ENCODE results near the gene CCNY. TPM values are rescaled to one million over a fixed set of nuclear protein-coding genes. Genes with fewer than 3 reads are reported as not detected.

The CCNY gene
- total and polyA plus RNA-seq, 2 experiments from 2014 or later: 38.9 to 79.9 TPM

- H3K27me3 ChIP-seq: no peaks in the 10 kb centered on the region
- peaks cover 32% of the 10 kb centered on the region for H3K4me1 ChIP-seq (ENCODE audit: low read depth)
- H3K4me3 ChIP-seq: no peak overlapping the region
- no peaks in the 10 kb centered on the region for H3K36me3 ChIP-seq
- H3K27ac ChIP-seq: no peak overlapping the region
- no peaks in the 10 kb centered on the region for H3K9me3 ChIP-seq (ENCODE audit: low read depth)
- TF ChIP-seq, protein P1, sequence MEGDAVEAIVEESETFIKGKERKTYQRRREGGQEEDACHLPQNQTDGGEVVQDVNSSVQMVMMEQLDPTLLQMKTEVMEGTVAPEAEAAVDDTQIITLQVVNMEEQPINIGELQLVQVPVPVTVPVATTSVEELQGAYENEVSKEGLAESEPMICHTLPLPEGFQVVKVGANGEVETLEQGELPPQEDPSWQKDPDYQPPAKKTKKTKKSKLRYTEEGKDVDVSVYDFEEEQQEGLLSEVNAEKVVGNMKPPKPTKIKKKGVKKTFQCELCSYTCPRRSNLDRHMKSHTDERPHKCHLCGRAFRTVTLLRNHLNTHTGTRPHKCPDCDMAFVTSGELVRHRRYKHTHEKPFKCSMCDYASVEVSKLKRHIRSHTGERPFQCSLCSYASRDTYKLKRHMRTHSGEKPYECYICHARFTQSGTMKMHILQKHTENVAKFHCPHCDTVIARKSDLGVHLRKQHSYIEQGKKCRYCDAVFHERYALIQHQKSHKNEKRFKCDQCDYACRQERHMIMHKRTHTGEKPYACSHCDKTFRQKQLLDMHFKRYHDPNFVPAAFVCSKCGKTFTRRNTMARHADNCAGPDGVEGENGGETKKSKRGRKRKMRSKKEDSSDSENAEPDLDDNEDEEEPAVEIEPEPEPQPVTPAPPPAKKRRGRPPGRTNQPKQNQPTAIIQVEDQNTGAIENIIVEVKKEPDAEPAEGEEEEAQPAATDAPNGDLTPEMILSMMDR (IDR thresholded peaks at IDR 0.05; ENCODE audit: low read depth, low read length): no peak
- DNase-seq (ENCODE audit: low read depth in 1 of 2, low spot score in 1 of 2): no peak
Measured at GRCh38 chr10:35580423-35580770, 244.1 kb downstream of the CCNY start.

DNA sequence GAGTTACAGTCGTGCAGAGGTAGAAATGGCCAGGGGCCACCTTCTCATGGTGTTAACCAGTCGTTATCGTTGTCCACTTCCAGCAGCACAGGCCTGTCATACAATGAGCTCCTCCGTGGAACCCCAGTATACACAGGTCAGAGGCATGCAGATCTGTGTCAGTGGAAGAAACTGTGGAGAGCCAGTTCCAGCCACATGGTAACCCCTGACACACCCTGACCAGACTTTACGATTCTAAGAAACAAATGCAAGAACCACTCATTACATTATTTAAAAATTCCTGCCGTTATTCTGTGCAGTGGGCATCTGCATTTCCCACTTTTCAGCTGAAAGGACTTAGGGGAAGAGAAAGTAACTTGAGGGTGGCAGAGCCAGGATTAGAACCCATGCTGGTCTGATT is 245.3 kb downstream of the CCNY start:
- Histone ChIP-seq H3K4me1 (ENCODE audit: low read depth) (peaks cover 32% of the 10 kb centered on the region), H3K9me3 (ENCODE audit: low read depth) (no peaks in the 10 kb centered on the region), H3K27ac (no peak overlapping the region), H3K4me3 (no peak overlapping the region), H3K36me3 (no peaks in the 10 kb centered on the region), H3K27me3 (no peaks in the 10 kb centered on the region)
- TF ChIP-seq, protein P1 (IDR thresholded peaks at IDR 0.05; ENCODE audit: low read depth, low read length): no peak
- DNase-seq (ENCODE audit: low read depth in 1 of 2, low spot score in 1 of 2): no peak

GRCh38 chr10:35584946-35585345 is 248.6 kb downstream of the CCNY start:
- DNase-seq (ENCODE audit: low read depth in 1 of 2, low spot score in 1 of 2): no peak
- H3K36me3 ChIP-seq: no peaks in the 10 kb centered on the region
- TF ChIP-seq, protein P1 (IDR thresholded peaks at IDR 0.05; ENCODE audit: low read depth, low read length): no peak
- no peaks in the 10 kb centered on the region for H3K27me3 ChIP-seq
- no peak overlapping the region for H3K27ac ChIP-seq
- H3K4me1 ChIP-seq (ENCODE audit: low read depth): peaks cover 10% of the 10 kb centered on the region
- H3K4me3 ChIP-seq: no peak overlapping the region
- no peaks in the 10 kb centered on the region for H3K9me3 ChIP-seq (ENCODE audit: low read depth)

GRCh38 chr10:35585356-35585755 is 249.0 kb downstream of the CCNY start:
- DNase-seq (ENCODE audit: low read depth in 1 of 2, low spot score in 1 of 2): no peak
- H3K4me3 ChIP-seq: no peak overlapping the region
- H3K9me3 ChIP-seq (ENCODE audit: low read depth): no peaks in the 10 kb centered on the region

DNA sequence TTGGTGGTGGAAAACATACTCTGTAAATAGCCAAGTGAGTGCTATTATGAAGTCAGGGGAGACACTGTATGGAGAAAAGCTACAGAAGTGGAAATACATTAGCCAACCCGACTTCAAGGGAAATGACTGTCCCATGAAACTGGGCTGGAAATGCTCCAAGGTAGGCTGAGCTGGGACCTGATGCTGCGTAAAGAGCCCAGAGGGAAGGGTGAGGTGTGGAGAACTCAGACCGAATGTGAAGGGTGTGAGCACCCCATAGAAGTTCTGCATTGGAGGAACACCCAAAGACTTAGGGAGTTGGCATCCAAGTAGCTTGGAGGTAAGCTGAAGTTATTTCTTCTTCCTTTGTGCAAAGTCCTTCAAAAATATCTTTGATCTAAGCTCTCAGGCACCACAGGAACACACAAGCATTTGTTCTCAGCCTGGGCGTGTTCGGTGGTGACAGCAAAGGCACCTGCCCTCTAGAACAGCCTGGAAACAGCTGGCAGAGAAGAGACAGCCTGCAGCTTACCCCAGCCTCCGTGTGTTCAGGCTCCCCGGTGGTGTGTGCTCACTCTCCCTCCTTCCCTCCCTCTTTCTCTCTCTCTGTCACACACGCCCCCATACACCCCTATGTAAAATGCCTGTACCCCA is 249.7 kb downstream of the CCNY start:
- H3K27ac ChIP-seq: no peak overlapping the region
- no peaks in the 10 kb centered on the region for H3K9me3 ChIP-seq (ENCODE audit: low read depth)
- no peaks in the 10 kb centered on the region for H3K27me3 ChIP-seq
- H3K4me3 ChIP-seq: no peak overlapping the region
- TF ChIP-seq, protein P1 (IDR thresholded peaks at IDR 0.05; ENCODE audit: low read depth, low read length): no peak
- H3K36me3 ChIP-seq: no peaks in the 10 kb centered on the region
- H3K4me1 ChIP-seq (ENCODE audit: low read depth): no peaks in the 10 kb centered on the region
- DNase-seq (ENCODE audit: low read depth in 1 of 2, low spot score in 1 of 2): no peak

More at GRCh38 chr10:35585356-35585755, 249.0 kb downstream of the CCNY start:
- Histone ChIP-seq H3K27me3 (no peaks in the 10 kb centered on the region), H3K27ac (no peak overlapping the region), H3K36me3 (no peaks in the 10 kb centered on the region), H3K4me1 (ENCODE audit: low read depth) (peaks cover 6% of the 10 kb centered on the region)
- TF ChIP-seq, protein P1 (IDR thresholded peaks at IDR 0.05; ENCODE audit: low read depth, low read length): no peak

Data from cardiac muscle cell (in vitro differentiated cells and primary cell).